GM23248 (cell line): Measurements from ENCODE around the gene CMTM8.

Experiments
- EZH2 ChIP-seq: fragments of 200-600 bp; sonication (generic); IDR thresholded peaks from 2 replicates; pipeline ENCODE4 v1.6.1; 2018; ENCODE audit warnings: antibody characterized with exemption, mild to moderate bottlenecking; ENCODE audit not compliant: insufficient read depth, poor library complexity, severe bottlenecking
- EZH2phosphoT487 ChIP-seq: fragments of 200-600 bp; sonication (generic); IDR thresholded peaks from 2 replicates; pipeline ENCODE4 v1.6.1; 2018; ENCODE audit warnings: antibody characterized with exemption, moderate library complexity, mild to moderate bottlenecking, low read depth; ENCODE audit not compliant: insufficient read depth

- TF ChIP-seq EZH2: no peak
- TF ChIP-seq EZH2phosphoT487: no peak
Observed at GRCh38 chr3:32239307-32240158, 1.1 kb downstream of the CMTM8 start.
